ENCODE measurements around the gene PDIK1L. TPM values are rescaled to one million over a fixed set of nuclear protein-coding genes. Genes with fewer than 3 reads are reported as not detected.

Gene PDIK1L
- polyA plus RNA-seq, 4 donors = 3.2 to 13.9 (median 5.3) TPM

GRCh38 chr1:26142159-26142558 lies 30.5 kb downstream of the PDIK1L start:
- no peak overlapping the region for H3K27ac ChIP-seq (ENCODE audit: low read depth in 1 of 3, low read length in 2 of 3)
- no peaks in the 10 kb centered on the region for H3K27me3 ChIP-seq (ENCODE audit: control insufficient read depth in 3 of 3, insufficient read depth in 3 of 3, low read length in 3 of 3)
- H3K4me3 ChIP-seq (ENCODE audit: low read depth in 1 of 3, low read length in 3 of 3) = no peak overlapping the region
- no peaks in the 10 kb centered on the region for H3K36me3 ChIP-seq (ENCODE audit: control insufficient read depth in 3 of 3, insufficient read depth in 2 of 3, low read depth in 1 of 3, low read length in 3 of 3)
- DNase-seq = no peak
- H3K9me3 ChIP-seq (ENCODE audit: control insufficient read depth in 2 of 2, insufficient read depth in 1 of 2, low read depth in 1 of 2, low read length in 1 of 2) = no peaks in the 10 kb centered on the region
- no peak for FAIRE-seq
- H3K4me1 ChIP-seq (ENCODE audit: control insufficient read depth in 3 of 3, insufficient read depth in 2 of 3, low read depth in 1 of 3, low read length in 2 of 3) = no peaks in the 10 kb centered on the region
- WGBS, 3 donors = 89 to 92% (median 90%) methylated on average over 8 of the region's 8 CpGs

DNA sequence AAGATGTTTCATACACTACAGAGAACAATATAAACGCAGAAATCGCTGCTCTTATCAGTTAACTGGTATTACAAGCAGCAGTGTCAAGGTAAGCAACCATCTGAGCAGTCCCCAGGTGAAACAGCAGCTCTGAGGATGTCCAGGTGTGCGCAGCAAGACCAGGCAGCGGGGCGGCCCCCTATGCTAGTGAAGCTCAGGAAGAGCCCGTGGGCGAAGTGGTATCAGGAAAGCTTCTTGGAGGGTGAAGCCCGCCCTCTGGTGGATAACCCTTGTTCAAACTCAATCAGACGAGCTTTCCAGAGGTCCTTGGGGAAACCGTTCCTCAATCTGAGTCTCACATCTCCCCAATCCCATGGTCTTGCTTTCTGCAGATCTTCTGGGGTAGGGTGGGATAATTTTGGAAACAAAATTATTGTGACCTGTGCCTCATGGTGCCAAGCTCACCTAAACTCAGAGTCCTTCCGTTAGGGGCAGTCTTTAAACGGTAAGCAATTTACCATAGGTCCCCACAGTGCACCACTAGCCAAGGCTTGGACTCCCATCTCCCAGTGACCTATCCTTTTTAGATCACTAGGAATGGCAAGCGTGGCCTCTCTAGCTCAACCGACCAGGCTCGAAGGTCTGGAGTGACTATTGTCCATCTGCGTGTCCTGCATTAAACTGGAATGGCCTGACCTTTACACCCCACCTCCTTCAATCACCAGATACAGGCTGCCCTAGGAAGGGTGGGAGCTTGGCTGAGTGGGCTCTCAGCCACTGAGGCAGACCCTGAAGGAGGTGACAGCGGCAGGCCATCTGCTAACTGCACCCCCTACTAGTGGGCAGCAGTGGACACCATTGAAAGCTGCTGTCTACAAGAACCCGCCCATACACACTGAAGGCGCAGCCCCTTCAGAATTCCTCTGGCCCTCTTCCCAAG lies 33.7 kb downstream of the PDIK1L start:
- H3K4me1 ChIP-seq (ENCODE audit: control insufficient read depth in 3 of 3, insufficient read depth in 2 of 3, low read depth in 1 of 3, low read length in 2 of 3) = no peaks in the 10 kb centered on the region
- no peaks in the 10 kb centered on the region for H3K9me3 ChIP-seq (ENCODE audit: control insufficient read depth in 2 of 2, insufficient read depth in 1 of 2, low read depth in 1 of 2, low read length in 1 of 2)
- 22 to 28% (median 25%) methylated on average over 19 of the region's 19 CpGs for WGBS, 3 donors
- no peak for FAIRE-seq
- H3K27me3 ChIP-seq (ENCODE audit: control insufficient read depth in 3 of 3, insufficient read depth in 3 of 3, low read length in 3 of 3) = no peaks in the 10 kb centered on the region
- peak; percentile 86 to 91 for DNase-seq
- no peaks in the 10 kb centered on the region for H3K36me3 ChIP-seq (ENCODE audit: control insufficient read depth in 3 of 3, insufficient read depth in 2 of 3, low read depth in 1 of 3, low read length in 3 of 3)
- H3K4me3 ChIP-seq (ENCODE audit: low read depth in 1 of 3, low read length in 3 of 3) = no peak overlapping the region
- H3K27ac ChIP-seq (ENCODE audit: low read depth in 1 of 3, low read length in 2 of 3) = no peak overlapping the region

DNA sequence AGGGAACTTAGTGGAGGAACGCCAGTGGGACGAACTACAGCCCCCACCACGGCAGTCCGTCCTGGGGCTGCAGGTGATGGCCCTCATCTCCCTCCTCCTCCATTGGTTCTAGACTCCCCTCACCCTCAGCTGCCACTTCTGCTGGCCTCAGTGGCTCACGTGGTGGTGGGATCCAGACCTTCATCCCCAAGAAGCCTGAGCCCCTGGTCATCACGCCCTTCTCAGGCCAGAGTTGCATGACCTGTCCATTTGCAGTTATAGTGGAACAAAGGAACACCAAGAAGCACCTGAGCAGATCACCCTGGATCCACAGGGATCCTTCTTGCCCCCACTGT lies 34.3 kb downstream of the PDIK1L start:
- WGBS, 3 donors = 26 to 50% (median 39%) methylated on average over 6 of the region's 6 CpGs

DNA sequence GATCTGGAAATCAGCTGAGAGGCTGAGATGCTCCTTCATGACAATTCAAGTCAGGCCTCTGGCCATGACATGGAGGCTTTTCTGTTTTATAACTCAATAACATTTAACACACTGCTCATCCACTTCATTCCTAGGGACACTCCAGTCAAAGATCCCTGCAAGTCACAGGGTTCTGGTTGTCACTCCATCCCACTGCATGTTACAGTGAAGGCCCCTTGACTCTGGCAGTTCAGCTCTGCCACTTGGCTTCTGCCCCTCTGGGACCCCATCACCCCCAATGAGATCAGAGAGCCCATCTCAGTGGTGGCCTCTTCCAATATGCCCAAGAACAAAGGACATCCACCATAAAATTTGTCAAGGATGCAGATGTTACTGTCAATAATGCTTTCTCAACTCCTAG lies 37.3 kb downstream of the PDIK1L start:
- Histone ChIP-seq H3K27me3 (ENCODE audit: control insufficient read depth in 3 of 3, insufficient read depth in 3 of 3, low read length in 3 of 3) (peaks cover 0 to 3% (median 0%) of the 10 kb centered on the region in 3 donors), H3K9me3 (ENCODE audit: control insufficient read depth in 2 of 2, insufficient read depth in 1 of 2, low read depth in 1 of 2, low read length in 1 of 2) (no peaks in the 10 kb centered on the region), H3K4me1 (ENCODE audit: control insufficient read depth in 3 of 3, insufficient read depth in 2 of 3, low read depth in 1 of 3, low read length in 2 of 3) (no peaks in the 10 kb centered on the region), H3K4me3 (ENCODE audit: low read depth in 1 of 3, low read length in 3 of 3) (no peak overlapping the region), H3K36me3 (ENCODE audit: control insufficient read depth in 3 of 3, insufficient read depth in 2 of 3, low read depth in 1 of 3, low read length in 3 of 3) (no peaks in the 10 kb centered on the region), H3K27ac (ENCODE audit: low read depth in 1 of 3, low read length in 2 of 3) (no peak overlapping the region)
- no peak for FAIRE-seq
- DNase-seq = no peak

More for the DNA sequence above, 34.3 kb downstream of the PDIK1L start:
- Histone ChIP-seq H3K27ac (ENCODE audit: low read depth in 1 of 3, low read length in 2 of 3) (no peak overlapping the region), H3K27me3 (ENCODE audit: control insufficient read depth in 3 of 3, insufficient read depth in 3 of 3, low read length in 3 of 3) (no peaks in the 10 kb centered on the region), H3K9me3 (ENCODE audit: control insufficient read depth in 2 of 2, insufficient read depth in 1 of 2, low read depth in 1 of 2, low read length in 1 of 2) (no peaks in the 10 kb centered on the region), H3K4me3 (ENCODE audit: low read depth in 1 of 3, low read length in 3 of 3) (no peak overlapping the region), H3K36me3 (ENCODE audit: control insufficient read depth in 3 of 3, insufficient read depth in 2 of 3, low read depth in 1 of 3, low read length in 3 of 3) (no peaks in the 10 kb centered on the region), H3K4me1 (ENCODE audit: control insufficient read depth in 3 of 3, insufficient read depth in 2 of 3, low read depth in 1 of 3, low read length in 2 of 3) (no peaks in the 10 kb centered on the region)
- DNase-seq (no peak), FAIRE-seq (no peak)

DNA sequence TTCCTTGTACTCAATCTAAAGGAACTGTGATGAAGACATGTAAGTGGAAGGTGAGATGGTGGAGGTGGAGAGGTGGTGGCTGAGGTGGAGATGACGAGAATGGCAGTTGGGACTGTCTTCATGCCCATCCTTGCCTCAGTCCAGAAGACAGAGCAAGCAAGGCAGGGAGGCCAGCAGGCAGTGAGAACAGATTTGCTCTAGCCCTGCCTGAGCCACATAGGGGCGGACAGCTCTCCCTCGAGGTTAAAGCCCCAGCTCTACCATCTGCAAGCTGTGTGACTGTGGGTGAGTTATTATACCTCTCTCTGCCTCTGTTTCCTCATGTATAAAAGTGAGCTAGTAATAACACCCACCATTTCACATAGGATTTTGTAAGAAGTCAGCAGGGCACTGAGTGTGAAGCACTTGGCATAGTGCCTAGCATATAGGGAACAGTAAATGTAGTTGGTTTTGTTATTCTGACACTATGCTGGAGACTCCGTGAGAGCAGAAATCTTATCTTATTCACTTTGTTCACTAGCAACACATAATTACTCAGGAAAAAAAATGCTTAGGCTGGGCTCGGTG lies 42.4 kb downstream of the PDIK1L start:
- no peaks in the 10 kb centered on the region for H3K4me1 ChIP-seq (ENCODE audit: control insufficient read depth in 3 of 3, insufficient read depth in 2 of 3, low read depth in 1 of 3, low read length in 2 of 3)
- FAIRE-seq (no peak), DNase-seq (no peak)
- H3K9me3 ChIP-seq (ENCODE audit: control insufficient read depth in 2 of 2, insufficient read depth in 1 of 2, low read depth in 1 of 2, low read length in 1 of 2) = no peaks in the 10 kb centered on the region
- H3K27me3 ChIP-seq (ENCODE audit: control insufficient read depth in 3 of 3, insufficient read depth in 3 of 3, low read length in 3 of 3) = peaks cover 0 to 29% (median 6%) of the 10 kb centered on the region in 3 donors
- no peaks in the 10 kb centered on the region for H3K36me3 ChIP-seq (ENCODE audit: control insufficient read depth in 3 of 3, insufficient read depth in 2 of 3, low read depth in 1 of 3, low read length in 3 of 3)
- WGBS, 3 donors = 50 to 55% (median 53%) methylated on average over 5 of the region's 5 CpGs
- no peak overlapping the region for H3K4me3 ChIP-seq (ENCODE audit: low read depth in 1 of 3, low read length in 3 of 3)
- no peak overlapping the region for H3K27ac ChIP-seq (ENCODE audit: low read depth in 1 of 3, low read length in 2 of 3)

DNA sequence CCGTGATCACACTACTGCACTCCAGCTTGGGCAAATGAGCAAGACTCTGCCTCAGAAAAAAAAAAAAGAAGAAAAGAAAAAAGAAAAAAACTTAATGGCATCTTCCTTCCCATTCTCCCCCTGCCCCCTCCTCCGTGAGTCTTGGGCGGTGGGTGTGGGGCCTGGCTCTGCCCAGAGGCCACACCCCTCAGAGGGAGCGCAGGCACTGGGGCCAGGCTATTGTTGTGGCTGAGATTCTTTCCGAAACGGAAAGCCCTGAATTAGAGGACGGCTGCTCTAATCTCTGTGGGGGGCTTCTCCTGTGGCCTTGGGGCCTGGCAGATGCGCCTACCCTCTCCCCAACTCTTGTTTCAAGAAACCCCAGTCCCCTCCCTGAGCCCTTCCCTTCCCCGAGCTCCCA lies 43.1 kb downstream of the PDIK1L start:
- no peak overlapping the region for H3K27ac ChIP-seq (ENCODE audit: low read depth in 1 of 3, low read length in 2 of 3)
- FAIRE-seq (no peak), DNase-seq (no peak)
- no peak overlapping the region for H3K4me3 ChIP-seq (ENCODE audit: low read depth in 1 of 3, low read length in 3 of 3)
- no peaks in the 10 kb centered on the region for H3K4me1 ChIP-seq (ENCODE audit: control insufficient read depth in 3 of 3, insufficient read depth in 2 of 3, low read depth in 1 of 3, low read length in 2 of 3)
- peaks cover 0 to 29% (median 6%) of the 10 kb centered on the region in 3 donors for H3K27me3 ChIP-seq (ENCODE audit: control insufficient read depth in 3 of 3, insufficient read depth in 3 of 3, low read length in 3 of 3)
- no peaks in the 10 kb centered on the region for H3K36me3 ChIP-seq (ENCODE audit: control insufficient read depth in 3 of 3, insufficient read depth in 2 of 3, low read depth in 1 of 3, low read length in 3 of 3)
- H3K9me3 ChIP-seq (ENCODE audit: control insufficient read depth in 2 of 2, insufficient read depth in 1 of 2, low read depth in 1 of 2, low read length in 1 of 2) = no peaks in the 10 kb centered on the region
- 40 to 61% (median 48%) methylated on average over 8 to 9 of the region's 9 CpGs for WGBS, 3 donors

GRCh38 chr1:26155370-26156284 lies 44.0 kb downstream of the PDIK1L start:
- no peaks in the 10 kb centered on the region for H3K4me1 ChIP-seq (ENCODE audit: control insufficient read depth in 3 of 3, insufficient read depth in 2 of 3, low read depth in 1 of 3, low read length in 2 of 3)
- H3K27me3 ChIP-seq (ENCODE audit: control insufficient read depth in 3 of 3, insufficient read depth in 3 of 3, low read length in 3 of 3) = peaks cover 0 to 34% (median 6%) of the 10 kb centered on the region in 3 donors
- no peak overlapping the region for H3K4me3 ChIP-seq (ENCODE audit: low read depth in 1 of 3, low read length in 3 of 3)
- H3K36me3 ChIP-seq (ENCODE audit: control insufficient read depth in 3 of 3, insufficient read depth in 2 of 3, low read depth in 1 of 3, low read length in 3 of 3) = no peaks in the 10 kb centered on the region
- DNase-seq (no peak), FAIRE-seq (no peak)
- H3K27ac ChIP-seq (ENCODE audit: low read depth in 1 of 3, low read length in 2 of 3) = peak overlapping the region in 1 of 3 donors; percentile 46
- WGBS, 3 donors = 62 to 68% (median 64%) methylated on average over 21 of the region's 21 CpGs
- no peaks in the 10 kb centered on the region for H3K9me3 ChIP-seq (ENCODE audit: control insufficient read depth in 2 of 2, insufficient read depth in 1 of 2, low read depth in 1 of 2, low read length in 1 of 2)

GRCh38 chr1:26156285-26157038 lies 44.8 kb downstream of the PDIK1L start:
- peak overlapping the region in 1 of 3 donors; percentile 46 for H3K27ac ChIP-seq (ENCODE audit: low read depth in 1 of 3, low read length in 2 of 3)
- H3K4me1 ChIP-seq (ENCODE audit: control insufficient read depth in 3 of 3, insufficient read depth in 2 of 3, low read depth in 1 of 3, low read length in 2 of 3) = peaks cover 0 to 6% (median 0%) of the 10 kb centered on the region in 3 donors
- no peaks in the 10 kb centered on the region for H3K36me3 ChIP-seq (ENCODE audit: control insufficient read depth in 3 of 3, insufficient read depth in 2 of 3, low read depth in 1 of 3, low read length in 3 of 3)
- FAIRE-seq = no peak
- 26 to 34% (median 31%) methylated on average over 11 to 12 of the region's 12 CpGs for WGBS, 3 donors
- H3K9me3 ChIP-seq (ENCODE audit: control insufficient read depth in 2 of 2, insufficient read depth in 1 of 2, low read depth in 1 of 2, low read length in 1 of 2) = no peaks in the 10 kb centered on the region
- DNase-seq = no peak
- H3K4me3 ChIP-seq (ENCODE audit: low read depth in 1 of 3, low read length in 3 of 3) = no peak overlapping the region
- peaks cover 0 to 39% (median 9%) of the 10 kb centered on the region in 3 donors for H3K27me3 ChIP-seq (ENCODE audit: control insufficient read depth in 3 of 3, insufficient read depth in 3 of 3, low read length in 3 of 3)
